ENCODE measurements around the gene KIRREL2.
"Not testable (repeated sequence)": the region's sequence is repeated elsewhere in the genome, so short reads cannot be mapped to it uniquely, and the experiment has no call there.

Gene KIRREL2

DNA sequence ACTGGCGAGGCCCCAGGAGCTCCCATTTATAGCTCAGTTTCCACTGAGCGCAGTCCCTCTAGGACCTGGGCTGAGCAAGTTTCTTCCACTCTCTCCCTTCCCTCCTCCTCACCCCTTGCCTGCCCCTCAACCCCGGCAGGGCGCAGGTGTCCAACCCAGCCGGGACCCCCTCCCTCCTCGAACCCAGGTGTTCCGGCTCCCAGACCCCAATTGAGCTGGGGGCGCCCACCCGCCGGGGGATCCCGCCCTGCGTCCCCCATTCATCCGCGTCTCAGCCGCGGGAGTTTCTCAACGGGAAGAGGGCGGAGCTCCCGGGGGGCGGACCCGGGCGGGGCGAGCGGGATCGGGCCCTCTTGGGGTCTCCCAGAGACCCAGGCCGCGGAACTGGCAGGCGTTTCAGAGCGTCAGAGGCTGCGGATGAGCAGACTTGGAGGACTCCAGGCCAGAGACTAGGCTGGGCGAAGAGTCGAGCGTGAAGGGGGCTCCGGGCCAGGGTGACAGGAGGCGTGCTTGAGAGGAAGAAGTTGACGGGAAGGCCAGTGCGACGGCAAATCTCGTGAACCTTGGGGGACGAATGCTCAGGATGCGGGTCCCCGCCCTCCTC lies at the start of gene KIRREL2:
KIRREL2 (plus strand) TSS at position 366 of the 604 bp plus-strand sequence; CDS start at position 575, 209 bp downstream.
- DNase-seq (ENCODE audit: low read depth in 3 of 3), result no peak

DNA sequence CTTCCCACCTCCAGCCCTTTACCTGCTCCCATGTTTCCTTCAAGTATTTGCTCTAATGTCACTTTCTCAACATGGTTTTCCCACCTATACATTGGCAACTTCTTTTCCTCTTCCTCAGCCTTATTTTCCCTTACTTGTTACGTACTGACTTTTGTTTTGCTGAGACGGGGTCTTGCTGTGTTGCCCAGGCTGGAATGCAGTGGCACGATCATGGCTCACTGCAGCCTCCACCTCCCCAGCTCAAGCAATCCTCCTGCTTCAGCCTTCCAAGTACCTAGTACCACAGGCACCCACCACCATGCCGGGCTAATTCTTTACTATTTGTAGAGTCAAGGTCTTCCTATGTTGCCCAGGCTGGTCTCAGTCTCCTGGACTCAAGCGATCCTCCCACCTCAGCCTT lies 49.1 kb upstream of the KIRREL2 start:
- no peak for DNase-seq (ENCODE audit: low read depth in 3 of 3)

GRCh38 chr19:35811317-35812219 lies 45.1 kb upstream of the KIRREL2 start:
- no peak for DNase-seq (ENCODE audit: low read depth in 3 of 3)

DNA sequence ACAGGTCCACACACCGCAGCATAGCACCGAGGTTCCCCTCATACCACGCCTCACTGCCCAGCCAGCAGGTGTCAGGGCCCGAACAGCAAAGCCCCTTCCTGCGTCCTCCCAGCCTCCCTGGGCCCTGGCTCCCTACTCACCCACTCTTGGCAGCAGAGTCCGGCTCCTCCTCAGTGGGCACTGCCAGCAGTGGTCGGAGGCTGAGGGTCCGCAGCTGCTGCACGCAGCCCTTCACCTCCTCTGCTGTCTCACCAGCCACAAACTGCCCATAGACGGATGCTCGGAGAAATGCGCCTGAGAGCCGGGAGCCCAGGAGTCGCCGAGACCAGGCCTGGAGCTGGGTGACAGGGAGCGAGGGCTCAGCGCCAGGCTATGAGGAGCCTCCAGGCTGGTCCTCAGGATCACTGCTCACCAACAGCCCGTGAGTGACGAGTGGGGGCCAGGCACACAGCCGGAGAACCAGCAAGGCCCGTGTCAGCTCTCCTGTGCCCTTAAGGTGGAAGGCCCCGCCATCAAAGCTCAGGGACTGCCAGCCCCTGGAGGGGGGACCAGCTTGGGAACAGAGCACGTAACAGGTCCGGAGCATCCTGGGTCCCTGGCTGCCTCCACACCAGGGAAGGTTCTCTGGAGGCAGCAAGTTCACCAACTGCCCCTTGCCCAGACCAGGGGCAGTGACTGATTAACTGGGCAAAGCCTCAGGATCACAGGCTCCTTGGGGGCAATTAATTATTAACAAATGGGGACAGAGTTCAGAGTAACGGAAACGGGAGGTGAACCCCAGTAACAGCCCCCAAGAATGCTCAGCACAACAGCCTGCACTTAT lies 44.3 kb upstream of the KIRREL2 start, which contains the start of gene PRODH2:
PRODH2 (minus strand) TSS at position 626 of the 823 bp plus-strand sequence; CDS start at position 586, 40 bp downstream.
- no peak for DNase-seq (ENCODE audit: low read depth in 3 of 3)

GRCh38 chr19:35813043-35813890 lies 43.4 kb upstream of the KIRREL2 start:
- DNase-seq (ENCODE audit: low read depth in 3 of 3), result no peak

DNA sequence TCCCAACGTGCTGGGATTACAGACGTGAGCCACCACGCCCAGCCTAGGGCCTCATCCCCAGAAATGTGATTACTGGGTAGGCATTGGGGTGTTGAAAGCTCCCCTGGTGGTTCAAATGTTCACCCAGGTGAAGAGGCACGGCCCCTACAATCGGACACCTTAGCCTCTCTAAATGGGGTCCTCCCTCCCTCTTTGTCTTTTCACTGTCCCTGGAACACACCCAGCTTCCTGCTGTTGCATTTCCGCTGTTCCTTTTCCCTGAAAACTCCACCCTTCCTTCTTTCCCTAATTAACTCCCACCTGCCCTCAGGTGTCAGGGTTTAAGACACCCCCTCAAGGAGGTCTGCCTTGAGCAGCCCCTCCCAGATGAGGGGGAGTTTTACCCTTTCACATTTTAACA lies 40.4 kb upstream of the KIRREL2 start:
- DNase-seq (ENCODE audit: low read depth in 3 of 3), result no peak

DNA sequence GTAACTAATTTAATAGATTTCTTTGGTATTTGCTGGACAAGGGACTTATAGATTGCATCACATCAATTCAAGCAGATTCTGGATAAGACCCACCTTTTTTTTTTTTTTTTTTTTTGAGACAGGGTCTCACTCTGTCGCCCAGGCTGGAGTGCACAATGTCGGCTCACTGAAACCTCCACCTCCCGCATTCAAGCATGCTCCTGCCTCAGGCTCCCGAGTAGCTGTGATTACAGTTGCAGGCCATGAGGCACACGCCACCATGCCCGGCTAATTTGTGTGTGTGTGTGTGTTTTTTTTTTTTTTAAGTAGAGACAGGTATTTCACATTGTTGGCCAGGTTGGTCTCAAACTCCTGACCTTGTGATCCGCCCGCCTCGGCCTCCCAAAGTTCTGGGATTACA lies 39.9 kb upstream of the KIRREL2 start:
- DNase-seq (ENCODE audit: low read depth in 3 of 3), result no peak

- DNase-seq (ENCODE audit: low read depth in 3 of 3), result no peak
Observed at GRCh38 chr19:35818445-35818844, 38.3 kb upstream of the KIRREL2 start.

DNA sequence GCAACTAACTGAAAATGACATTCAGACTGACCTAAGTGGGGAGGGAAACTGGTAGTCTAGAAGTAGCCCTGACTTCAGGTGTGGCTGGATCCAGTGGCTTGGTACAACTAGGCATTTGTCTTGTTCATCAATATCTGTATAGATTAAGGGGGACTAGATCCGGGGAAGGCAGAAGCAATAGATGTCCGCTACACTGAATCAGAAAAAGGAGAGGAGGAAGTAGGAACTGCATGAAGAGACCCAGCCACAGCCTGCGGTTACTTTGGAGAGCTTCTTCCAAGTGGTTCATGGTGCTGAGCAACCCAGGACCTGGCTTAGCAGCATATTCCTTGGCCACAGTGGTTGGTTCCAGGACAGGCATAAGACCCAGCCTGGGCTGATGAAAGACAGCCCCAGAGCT lies 34.1 kb upstream of the KIRREL2 start:
- DNase-seq (ENCODE audit: low read depth in 3 of 3), result no peak

DNA sequence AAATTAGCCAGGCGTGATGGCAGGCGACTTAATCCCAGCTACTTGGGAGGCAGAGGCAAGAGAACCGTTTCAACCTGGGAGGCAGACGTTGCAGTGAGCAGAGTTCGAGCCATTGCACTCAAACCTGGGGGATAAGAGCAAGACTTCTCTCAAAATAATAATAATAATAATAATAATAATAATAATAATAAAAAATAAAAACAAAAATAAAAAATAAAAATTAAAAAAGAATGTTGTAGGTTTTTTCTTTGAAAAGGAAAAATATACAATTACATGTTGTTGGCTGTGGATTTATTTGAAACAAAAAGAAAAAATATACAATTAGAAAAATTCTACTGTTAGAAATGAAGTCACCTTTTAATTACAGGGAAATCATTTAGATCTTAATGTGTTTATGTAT lies 32.6 kb upstream of the KIRREL2 start:
- DNase-seq (ENCODE audit: low read depth in 3 of 3), result no peak

DNA sequence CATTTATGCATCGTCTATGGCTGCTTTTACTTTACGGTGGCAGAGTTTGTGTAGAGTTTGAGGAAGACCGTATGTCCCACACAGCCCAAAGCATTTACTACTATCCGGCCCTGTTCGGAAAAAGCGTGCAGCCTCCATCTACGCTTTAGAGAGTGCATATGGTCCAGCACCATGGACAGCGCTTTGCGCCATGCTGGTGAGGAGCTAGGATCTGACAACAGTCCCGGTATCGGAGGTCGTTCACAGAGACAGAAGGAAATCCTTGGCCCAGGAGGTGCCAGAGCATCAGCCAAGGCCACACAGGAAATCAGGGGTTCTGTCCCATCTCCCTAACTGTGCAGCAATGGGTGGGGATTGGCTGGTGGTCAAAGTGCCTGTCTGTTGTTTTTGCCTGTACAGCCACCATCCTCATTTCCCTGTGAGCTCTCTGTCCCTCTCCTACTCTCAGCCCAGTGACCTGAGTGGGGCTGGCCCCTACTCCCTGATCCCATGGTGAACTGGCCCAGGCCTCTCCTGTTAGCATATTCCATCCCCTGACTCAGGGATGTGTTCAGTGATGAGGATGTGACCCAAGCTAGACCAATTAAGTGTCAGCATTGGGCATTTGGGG lies 27.9 kb upstream of the KIRREL2 start:
- DNase-seq (ENCODE audit: low read depth in 3 of 3), result peak; percentile 8 to 38 (median 23)

- DNase-seq (ENCODE audit: low read depth in 3 of 3), result no peak
Observed at GRCh38 chr19:35830986-35831385, 25.7 kb upstream of the KIRREL2 start.

GRCh38 chr19:35832054-35832453 lies 24.7 kb upstream of the KIRREL2 start:
- no peak for DNase-seq (ENCODE audit: low read depth in 3 of 3)

GRCh38 chr19:35833972-35834371 lies 22.7 kb upstream of the KIRREL2 start:
- no peak for DNase-seq (ENCODE audit: low read depth in 3 of 3)

DNA sequence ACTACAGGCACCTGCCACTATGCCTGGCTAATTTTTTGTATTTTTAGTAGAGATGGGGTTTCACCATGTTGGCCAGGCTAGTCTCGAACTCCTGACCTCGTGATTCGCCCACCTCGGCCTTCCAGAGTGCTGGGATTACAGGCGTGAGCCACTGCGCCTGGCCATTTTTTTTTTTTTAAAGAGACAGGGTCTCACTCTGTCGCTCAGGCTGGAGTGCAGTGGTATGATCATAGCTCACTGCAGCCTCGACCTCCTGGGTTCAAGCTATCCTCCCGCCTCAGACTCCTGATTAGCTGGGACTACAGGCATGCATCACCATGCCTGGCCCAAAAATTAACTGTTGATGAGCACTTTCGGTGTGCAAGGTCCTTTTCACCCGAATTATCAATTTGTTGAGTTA lies 20.6 kb upstream of the KIRREL2 start:
- DNase-seq (ENCODE audit: low read depth in 3 of 3), result not testable (repeated sequence)

DNA sequence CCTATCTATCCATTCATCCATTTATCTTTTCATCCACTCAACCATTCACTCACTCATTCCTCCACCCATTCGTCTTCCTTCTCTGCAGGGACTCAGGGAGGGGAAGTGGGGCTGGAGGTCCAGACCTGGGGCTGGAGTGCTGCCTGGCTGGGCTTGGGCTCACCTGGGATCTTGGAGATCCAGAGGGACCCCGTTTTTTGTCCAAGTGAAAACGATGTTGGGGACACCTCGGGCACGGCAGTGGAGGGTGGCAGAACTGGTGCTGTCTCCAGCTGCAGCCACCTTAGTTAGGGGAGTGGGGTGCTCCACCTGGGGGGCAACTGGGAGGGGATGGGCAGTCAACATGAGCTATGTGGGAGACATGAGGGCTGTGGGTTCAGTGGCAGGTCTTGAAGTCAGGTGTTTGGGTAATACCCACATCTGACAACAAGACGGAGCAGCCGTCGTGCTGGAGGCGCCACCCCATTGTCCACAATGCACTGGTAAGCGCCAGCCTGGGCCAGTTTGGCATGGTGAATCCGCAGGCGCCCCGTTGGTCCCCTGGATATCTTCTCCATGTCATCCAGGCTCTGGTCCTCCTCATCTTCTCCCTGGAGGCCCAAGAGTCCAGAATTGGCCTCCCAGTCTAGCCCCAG lies 14.6 kb upstream of the KIRREL2 start:
- DNase-seq (ENCODE audit: low read depth in 3 of 3), result no peak

DNA sequence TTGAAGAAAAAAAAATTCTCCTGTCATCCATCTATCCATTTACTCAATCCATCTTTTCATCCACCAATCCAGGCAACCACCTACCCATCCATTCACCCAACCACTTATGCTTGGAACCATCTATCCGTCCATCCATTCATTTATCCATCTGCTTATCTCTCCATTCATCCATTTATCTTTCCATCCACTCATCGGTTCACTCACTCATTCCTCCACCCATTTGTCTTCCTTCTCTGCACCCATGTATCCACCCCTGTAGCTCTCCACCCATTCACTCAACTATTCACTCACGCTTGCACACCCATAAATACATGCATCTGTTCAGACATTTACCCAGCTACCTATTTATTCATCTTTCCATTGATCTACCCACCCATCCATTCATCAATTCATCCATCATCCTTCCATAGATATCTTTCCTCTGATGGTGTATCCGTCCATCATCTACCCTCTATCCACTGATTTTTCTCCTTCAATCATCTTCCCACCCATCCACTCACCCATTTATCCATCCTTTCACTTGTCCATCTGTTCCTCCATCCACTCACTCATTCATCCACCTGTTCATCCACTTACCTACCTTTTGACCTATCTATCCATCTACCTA lies 13.9 kb upstream of the KIRREL2 start:
- DNase-seq (ENCODE audit: low read depth in 3 of 3), result no peak

GRCh38 chr19:35843676-35844481 lies 12.8 kb upstream of the KIRREL2 start:
- no peak for DNase-seq (ENCODE audit: low read depth in 3 of 3)
